Neuronal stem cell (in vitro differentiated cells): Measurements from ENCODE around the gene DALRD3.

Experiments used
- DNase-seq: peaks from one replicate; pipeline ENCODE4 v3.0.0-alpha.2; 2013; ENCODE audit warnings: low spot score
- H2AFZ ChIP-seq: one replicate; pipeline ENCODE4 v1.6.1; 2013; ENCODE audit warnings: mild to moderate bottlenecking, low read length, inconsistent platforms
- H2AK5ac ChIP-seq: 2 replicates; pipeline ENCODE4 v1.6.1; 2013; ENCODE audit warnings: low read depth, mild to moderate bottlenecking, inconsistent platforms, low read length, moderate library complexity, mixed read lengths
- H2BK120ac ChIP-seq: 2 replicates; pipeline ENCODE4 v1.6.1; 2013; ENCODE audit warnings: low read depth, mild to moderate bottlenecking, inconsistent platforms, low read length, moderate library complexity, mixed read lengths
- H2BK12ac ChIP-seq: one replicate; pipeline ENCODE4 v1.6.1; 2013; ENCODE audit warnings: low read length, inconsistent platforms
- H2BK15ac ChIP-seq: 2 replicates; pipeline ENCODE4 v1.6.1; 2013; ENCODE audit warnings: mild to moderate bottlenecking, low read length, inconsistent platforms, mixed read lengths
- H2BK5ac ChIP-seq: one replicate; pipeline ENCODE4 v1.6.1; 2013; ENCODE audit warnings: inconsistent platforms, mild to moderate bottlenecking, low read length, moderate library complexity
- H3K14ac ChIP-seq: one replicate; pipeline ENCODE4 v1.6.1; 2013; ENCODE audit warnings: low read length, inconsistent platforms
- H3K18ac ChIP-seq: 2 replicates; pipeline ENCODE4 v1.6.1; 2013; ENCODE audit warnings: low read length, inconsistent platforms
- H3K23ac ChIP-seq: 2 replicates; pipeline ENCODE4 v1.6.1; 2013; ENCODE audit warnings: low read depth, mild to moderate bottlenecking, mixed read lengths, low read length, inconsistent platforms; ENCODE audit not compliant: poor library complexity
- H3K27ac ChIP-seq: replicated peaks from 3 replicates; pipeline ENCODE4 v1.5.1; 2013; ENCODE audit warnings: low read length, inconsistent platforms
- H3K27me3 ChIP-seq, 3 experiments: 2 replicates each; pipeline ENCODE4 v1.6.1; 2013; ENCODE audit warnings: low read length in 3 of 3, mild to moderate bottlenecking in 2 of 3, inconsistent platforms in 1 of 3, low read depth in 1 of 3, mixed read lengths in 1 of 3, moderate library complexity in 1 of 3; ENCODE audit not compliant: control insufficient read depth in 3 of 3, insufficient read depth in 3 of 3
- H3K36me3 ChIP-seq, 2 donors: replicated peaks in 1 of 2; 2 replicates each; pipeline ENCODE4 v1.6.1; 2013; ENCODE audit warnings: low read length in 2 of 2; ENCODE audit not compliant: control insufficient read depth in 2 of 2, insufficient read depth in 2 of 2
- H3K4ac ChIP-seq: 2 replicates; pipeline ENCODE4 v1.6.1; 2013; ENCODE audit warnings: inconsistent platforms, mild to moderate bottlenecking, low read length, moderate library complexity
- H3K4me1 ChIP-seq, 2 donors: 1 replicate in 1 of 2; 2 replicates in 1 of 2; pipeline ENCODE4 v1.6.1; 2013; ENCODE audit warnings: low read length in 2 of 2, low read depth in 1 of 2; ENCODE audit not compliant: control insufficient read depth in 2 of 2, insufficient read depth in 1 of 2
- H3K4me2 ChIP-seq: one replicate; pipeline ENCODE4 v1.6.1; 2013; ENCODE audit warnings: mild to moderate bottlenecking, low read length, inconsistent platforms; ENCODE audit not compliant: insufficient read depth, poor library complexity, severe bottlenecking
- H3K4me3 ChIP-seq, 2 donors: 2 replicates each; pipeline ENCODE4 v1.5.1; 2013; ENCODE audit warnings: low read length in 2 of 2, mild to moderate bottlenecking in 2 of 2, inconsistent platforms in 1 of 2, moderate library complexity in 1 of 2
- H3K79me1 ChIP-seq: one replicate; pipeline ENCODE4 v1.6.1; 2013; ENCODE audit warnings: low read depth, mild to moderate bottlenecking, inconsistent platforms, low read length, moderate library complexity
- H3K9ac ChIP-seq: one replicate; pipeline ENCODE4 v1.6.1; 2013; ENCODE audit warnings: mild to moderate bottlenecking, low read depth, low read length, inconsistent platforms; ENCODE audit not compliant: poor library complexity
- H3K9me3 ChIP-seq, 2 donors: replicated peaks in 1 of 2; 2 replicates each; pipeline versions ENCODE3 to v1.6.1; 2013; ENCODE audit warnings: low read length in 2 of 2, mild to moderate bottlenecking in 2 of 2, inconsistent platforms in 1 of 2, low read depth in 1 of 2, mixed read lengths in 1 of 2, moderate library complexity in 1 of 2; ENCODE audit not compliant: control insufficient read depth in 2 of 2, insufficient read depth in 1 of 2
- H4K8ac ChIP-seq: one replicate; pipeline ENCODE4 v1.6.1; 2013; ENCODE audit warnings: low read depth, mild to moderate bottlenecking, inconsistent platforms, low read length, moderate library complexity
- H4K91ac ChIP-seq: one replicate; pipeline ENCODE4 v1.6.1; 2013; ENCODE audit warnings: low read length, low read depth, mild to moderate bottlenecking, inconsistent platforms; ENCODE audit not compliant: poor library complexity
- WGBS, 2 donors: extraction: QIAGEN DNeasy Blood & Tissue Kit; methylation state at CpG; one replicate each; pipeline ENCODE4 v1.1.7; 2013; ENCODE audit warnings: missing lambda C conversion rate in 2 of 2, mixed read lengths in 1 of 2; ENCODE audit not compliant: insufficient read length in 2 of 2, insufficient replicate concordance in 1 of 2; ENCODE audit errors: extremely low coverage in 2 of 2; 5-methylcytosine and 5-hydroxymethylcytosine counted together

The DALRD3 gene

GRCh38 chr3:49024449-49024848 lies 6.1 kb upstream of the DALRD3 start:
- whole genome bisulfite sequencing, 2 donors: no CpG with 5 or more reads among the region's 5 CpGs
- Histone ChIP-seq H3K4me1 (peaks cover 22 to 25% of the 10 kb centered on the region in 2 donors), H3K79me1 (peaks cover 22% of the 10 kb centered on the region), H4K91ac (no peak overlapping the region), H2BK5ac (no peak overlapping the region), H3K4me3 (no peak overlapping the region), H3K36me3 (peaks cover 41 to 64% of the 10 kb centered on the region in 2 donors), H3K23ac (no peak overlapping the region), H2AFZ (no peak overlapping the region), H3K9ac (no peak overlapping the region), H3K18ac (no peak overlapping the region), H2AK5ac (no peak overlapping the region), H3K4me2 (no peak overlapping the region), H3K27me3 (no peaks in the 10 kb centered on the region), H2BK15ac (no peak overlapping the region), H3K9me3 (no peaks in the 10 kb centered on the region), H2BK120ac (no peak overlapping the region), H3K4ac (no peak overlapping the region), H3K14ac (no peak overlapping the region), H2BK12ac (no peak overlapping the region), H4K8ac (no peak overlapping the region), H3K27ac (no peak overlapping the region)
- DNase-seq: no peak

GRCh38 chr3:49023775-49024174 lies 5.4 kb upstream of the DALRD3 start:
- no peak overlapping the region for H3K27ac ChIP-seq
- H3K27me3 ChIP-seq: no peaks in the 10 kb centered on the region
- no peak overlapping the region for H2BK5ac ChIP-seq
- H3K4me1 ChIP-seq: peaks cover 21% of the 10 kb centered on the region in 2 donors
- no peak overlapping the region for H2BK15ac ChIP-seq
- no peak overlapping the region for H4K91ac ChIP-seq
- H3K9ac ChIP-seq: no peak overlapping the region
- no peak overlapping the region for H3K18ac ChIP-seq
- H3K4me2 ChIP-seq: no peak overlapping the region
- no peak overlapping the region for H2AK5ac ChIP-seq
- no peaks in the 10 kb centered on the region for H3K9me3 ChIP-seq
- H2BK12ac ChIP-seq: no peak overlapping the region
- no peak overlapping the region for H3K14ac ChIP-seq
- H3K79me1 ChIP-seq: peaks cover 20% of the 10 kb centered on the region
- H3K23ac ChIP-seq: no peak overlapping the region
- H2AFZ ChIP-seq: no peak overlapping the region
- H2BK120ac ChIP-seq: no peak overlapping the region
- H4K8ac ChIP-seq: no peak overlapping the region
- no peak for DNase-seq
- no peak overlapping the region for H3K4ac ChIP-seq
- peaks cover 41 to 63% of the 10 kb centered on the region in 2 donors for H3K36me3 ChIP-seq
- WGBS, 2 donors: no CpG with 5 or more reads among the region's 4 CpGs
- H3K4me3 ChIP-seq: no peak overlapping the region

- Histone ChIP-seq H3K79me1 (peaks cover 14% of the 10 kb centered on the region), H3K27me3 (no peaks in the 10 kb centered on the region), H3K4me2 (peak overlapping the region; percentile 96), H3K4ac (no peak overlapping the region), H2BK12ac (no peak overlapping the region), H3K27ac (no peak overlapping the region), H3K9me3 (no peaks in the 10 kb centered on the region), H3K23ac (peak overlapping the region; percentile 99), H3K18ac (peak overlapping the region; percentile 99), H3K4me3 (peak overlapping the region; percentile 93 to 97), H3K36me3 (peaks cover 39 to 53% of the 10 kb centered on the region in 2 donors), H3K14ac (peak overlapping the region; percentile 86), H4K8ac (no peak overlapping the region), H4K91ac (no peak overlapping the region), H2AFZ (no peak overlapping the region), H2BK5ac (peak overlapping the region; percentile 99), H2BK120ac (peak overlapping the region; percentile 6), H2BK15ac (no peak overlapping the region), H3K4me1 (peaks cover 16 to 18% of the 10 kb centered on the region in 2 donors), H2AK5ac (peak overlapping the region; percentile 98), H3K9ac (peak overlapping the region; percentile 100)
- no peak for DNase-seq
- no CpG with 5 or more reads among the region's 12 CpGs for WGBS, 2 donors
These were observed 4.3 kb upstream of the DALRD3 start for GRCh38 chr3:49022688-49023171.

- H3K18ac ChIP-seq: peak within 1 kb of the TSS; percentile 99
- H3K4me2 ChIP-seq: peak within 1 kb of the TSS; percentile 99
- peak within 1 kb of the TSS; percentile 100 for H3K9ac ChIP-seq
- H2AK5ac ChIP-seq: peak within 1 kb of the TSS; percentile 98
- H3K9me3 ChIP-seq: no peaks in the 10 kb centered on the region
- peak within 1 kb of the TSS; percentile 99 for H3K23ac ChIP-seq
- H2BK120ac ChIP-seq: peak within 1 kb of the TSS; percentile 81
- H3K79me1 ChIP-seq: peaks cover 14% of the 10 kb centered on the region
- H2BK12ac ChIP-seq: peak within 1 kb of the TSS; percentile 14
- peak within 1 kb of the TSS; percentile 55 for H2BK15ac ChIP-seq
- peak within 1 kb of the TSS; percentile 93 for H4K8ac ChIP-seq
- H3K36me3 ChIP-seq: peaks cover 34 to 51% of the 10 kb centered on the region in 2 donors
- peak within 1 kb of the TSS; percentile 99 for H2BK5ac ChIP-seq
- peak within 1 kb of the TSS; percentile 98 for H4K91ac ChIP-seq
- no CpG with 5 or more reads among the region's 83 CpGs for WGBS, 2 donors
- H3K4me3 ChIP-seq: peak within 1 kb of the TSS; percentile 93 to 97
- no peaks in the 10 kb centered on the region for H3K27me3 ChIP-seq
- peak within 1 kb of the TSS; percentile 86 for H3K14ac ChIP-seq
- peak within 1 kb of the TSS; percentile 58 for H3K4ac ChIP-seq
- DNase-seq: peak; percentile 96
- H2AFZ ChIP-seq: peak within 1 kb of the TSS; percentile 92
- peak within 1 kb of the TSS; percentile 99 for H3K27ac ChIP-seq
- peaks cover 22 to 23% of the 10 kb centered on the region in 2 donors for H3K4me1 ChIP-seq
These were observed 3.7 kb upstream of the DALRD3 start, which contains the start of gene NDUFAF3 for GRCh38 chr3:49021813-49022687. TSS of gene NDUFAF3 (plus strand) at chr3:49022121. CDS start at chr3:49022145, 24 bp downstream.
